Upper lobe of right lung (tissue), 1 donor: ENCODE measurements around the gene ADIRF. TPM values are rescaled to one million over a fixed set of nuclear protein-coding genes. Genes with fewer than 3 reads are reported as not detected.
"Not testable (repeated sequence)": the region's sequence is repeated elsewhere in the genome, so short reads cannot be mapped to it uniquely, and the experiment has no call there.

ENCODE experiments used
- ATAC-seq: fragments of 200-7000 bp; cut with Tn5 transposase; one replicate; pipeline ENCODE4 v1.9.1; 2020; ENCODE audit warnings: mild to moderate bottlenecking, moderate library complexity
- DNase-seq: peaks from one replicate; pipeline ENCODE4 v3.0.0-alpha.2; 2020
- H3K27ac ChIP-seq: fragments of 200-600 bp; one replicate; pipeline ENCODE4 v1.8.0; 2022
- H3K27me3 ChIP-seq: fragments of 200-600 bp; one replicate; pipeline ENCODE4 v1.8.0; 2022; ENCODE audit warnings: mild to moderate bottlenecking
- H3K36me3 ChIP-seq: fragments of 200-600 bp; one replicate; pipeline ENCODE4 v1.8.0; 2022
- H3K4me1 ChIP-seq: fragments of 200-600 bp; one replicate; pipeline ENCODE4 v1.8.0; 2022
- H3K4me3 ChIP-seq: fragments of 200-600 bp; one replicate; pipeline ENCODE4 v1.8.0; 2022; ENCODE audit warnings: mild to moderate bottlenecking
- H3K9me3 ChIP-seq: fragments of 200-600 bp; one replicate; pipeline ENCODE4 v1.8.0; 2022
- intact Hi-C: fragments of 100-400 bp; cut with DNase I; formaldehyde crosslinking; loops from one replicate; pipeline ENCODE4 v1.11.0; 2022
- long read RNA-seq: library from polyadenylated mRNA; unstranded; transcript quantifications from one replicate; pipeline ENCODE4 v2.0.0, GENCODE V29; 2021
- total RNA-seq: library from RNA; stranded (reverse); fragmentation: NEBNext Ultra II Directional; extraction: Animal tissue kit (Norgen Biotek cat#: 25700); gene quantifications from one replicate; pipeline ENCODE4 v1.2.1, GENCODE V29; 2021
- TF ChIP-seq, protein P1 (sequence below): fragments of 200-600 bp; IDR thresholded peaks from one replicate; pipeline ENCODE4 v1.8.0; 2022; ENCODE audit warnings: antibody characterized with exemption
- donor health status: DM: no; HTN: yes; CAD: no; lungs with severe emphysema.

The ADIRF gene
- total RNA-seq = 155 TPM
- long read RNA-seq, transcript ADIRF-201 (3 exons, 917 nt) = major isoform, 38 of 47 reads
- long read RNA-seq, partial matches to known transcripts = 0 of 47 reads
- long read RNA-seq, other reads (novel, unspliced or antisense) = 8 of 47 reads

DNA sequence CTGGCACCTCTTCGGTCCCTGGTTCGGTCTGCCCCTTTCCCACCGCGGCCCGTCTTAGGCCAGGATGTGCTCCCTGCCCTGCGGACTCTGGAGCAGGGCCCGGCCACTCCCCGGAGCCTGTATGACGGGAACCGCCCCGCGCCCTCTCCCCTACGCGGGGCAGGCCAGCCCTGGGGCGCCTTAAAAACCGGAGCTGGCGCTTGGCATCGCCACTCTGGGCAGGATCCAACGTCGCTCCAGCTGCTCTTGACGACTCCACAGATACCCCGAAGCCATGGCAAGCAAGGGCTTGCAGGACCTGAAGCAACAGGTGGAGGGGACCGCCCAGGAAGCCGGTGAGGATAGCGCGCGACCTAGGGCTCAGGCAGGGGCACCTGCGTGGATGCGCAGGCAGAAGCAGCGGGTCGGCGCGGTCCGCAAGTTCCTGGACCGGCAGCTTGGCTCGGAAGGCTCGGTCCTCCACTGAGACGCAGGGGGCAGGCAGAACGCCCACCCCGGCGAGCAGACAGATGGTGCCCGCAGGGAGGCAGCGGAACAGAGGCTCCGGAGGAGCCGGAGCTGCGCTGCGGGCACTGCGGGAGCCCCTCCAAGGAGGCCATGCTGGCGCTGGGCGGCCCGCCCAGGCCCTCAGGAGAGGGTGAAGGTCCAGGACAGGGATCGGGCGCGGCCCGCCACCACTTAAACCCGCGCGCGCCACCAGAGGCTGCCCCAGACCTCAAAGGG lies at the start of gene ADIRF:
ADIRF (plus strand) TSS at position 212 of the 723 bp plus-strand sequence; CDS start at position 275, 63 bp downstream.
- DNase-seq = peak; percentile 86
- Histone ChIP-seq H3K4me1 (peaks cover 44% of the 10 kb centered on the region), H3K9me3 (no peaks in the 10 kb centered on the region), H3K27me3 (no peaks in the 10 kb centered on the region), H3K27ac (peak within 1 kb of the TSS; percentile 97), H3K36me3 (no peaks in the 10 kb centered on the region), H3K4me3 (peak within 1 kb of the TSS; percentile 72)
- peak; percentile 46 for ATAC-seq
- intact Hi-C loops = no loop called here
- TF ChIP-seq, protein P1, sequence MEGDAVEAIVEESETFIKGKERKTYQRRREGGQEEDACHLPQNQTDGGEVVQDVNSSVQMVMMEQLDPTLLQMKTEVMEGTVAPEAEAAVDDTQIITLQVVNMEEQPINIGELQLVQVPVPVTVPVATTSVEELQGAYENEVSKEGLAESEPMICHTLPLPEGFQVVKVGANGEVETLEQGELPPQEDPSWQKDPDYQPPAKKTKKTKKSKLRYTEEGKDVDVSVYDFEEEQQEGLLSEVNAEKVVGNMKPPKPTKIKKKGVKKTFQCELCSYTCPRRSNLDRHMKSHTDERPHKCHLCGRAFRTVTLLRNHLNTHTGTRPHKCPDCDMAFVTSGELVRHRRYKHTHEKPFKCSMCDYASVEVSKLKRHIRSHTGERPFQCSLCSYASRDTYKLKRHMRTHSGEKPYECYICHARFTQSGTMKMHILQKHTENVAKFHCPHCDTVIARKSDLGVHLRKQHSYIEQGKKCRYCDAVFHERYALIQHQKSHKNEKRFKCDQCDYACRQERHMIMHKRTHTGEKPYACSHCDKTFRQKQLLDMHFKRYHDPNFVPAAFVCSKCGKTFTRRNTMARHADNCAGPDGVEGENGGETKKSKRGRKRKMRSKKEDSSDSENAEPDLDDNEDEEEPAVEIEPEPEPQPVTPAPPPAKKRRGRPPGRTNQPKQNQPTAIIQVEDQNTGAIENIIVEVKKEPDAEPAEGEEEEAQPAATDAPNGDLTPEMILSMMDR = no peak

DNA sequence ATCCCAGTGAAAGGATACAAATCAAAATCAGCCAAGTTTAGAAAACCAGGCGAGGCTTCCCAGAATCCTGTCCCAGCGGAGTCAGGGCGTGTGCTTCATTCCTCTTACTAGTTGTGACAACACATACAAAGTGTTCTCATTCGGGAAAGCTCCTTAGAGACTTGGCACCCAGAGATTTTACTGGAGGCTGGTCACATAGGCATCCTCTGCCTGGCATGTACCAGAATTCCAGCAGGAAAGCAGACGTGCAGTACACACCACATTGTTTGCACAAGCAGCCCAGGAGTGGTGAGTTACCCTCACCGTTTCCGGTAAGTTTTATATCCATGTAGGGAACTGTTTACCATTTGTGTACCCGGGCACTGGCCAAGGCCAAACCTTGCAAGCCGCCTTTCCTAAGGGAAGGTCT lies 45.7 kb upstream of the ADIRF start:
- TF ChIP-seq, protein P1 = no peak
- Histone ChIP-seq H3K36me3 (peaks cover 44% of the 10 kb centered on the region), H3K4me1 (no peaks in the 10 kb centered on the region), H3K9me3 (no peaks in the 10 kb centered on the region), H3K27me3 (no peaks in the 10 kb centered on the region), H3K4me3 (no peak overlapping the region), H3K27ac (no peak overlapping the region)
- ATAC-seq = peak; percentile 94
- intact Hi-C loops = no loop called here
- no peak for DNase-seq

DNA sequence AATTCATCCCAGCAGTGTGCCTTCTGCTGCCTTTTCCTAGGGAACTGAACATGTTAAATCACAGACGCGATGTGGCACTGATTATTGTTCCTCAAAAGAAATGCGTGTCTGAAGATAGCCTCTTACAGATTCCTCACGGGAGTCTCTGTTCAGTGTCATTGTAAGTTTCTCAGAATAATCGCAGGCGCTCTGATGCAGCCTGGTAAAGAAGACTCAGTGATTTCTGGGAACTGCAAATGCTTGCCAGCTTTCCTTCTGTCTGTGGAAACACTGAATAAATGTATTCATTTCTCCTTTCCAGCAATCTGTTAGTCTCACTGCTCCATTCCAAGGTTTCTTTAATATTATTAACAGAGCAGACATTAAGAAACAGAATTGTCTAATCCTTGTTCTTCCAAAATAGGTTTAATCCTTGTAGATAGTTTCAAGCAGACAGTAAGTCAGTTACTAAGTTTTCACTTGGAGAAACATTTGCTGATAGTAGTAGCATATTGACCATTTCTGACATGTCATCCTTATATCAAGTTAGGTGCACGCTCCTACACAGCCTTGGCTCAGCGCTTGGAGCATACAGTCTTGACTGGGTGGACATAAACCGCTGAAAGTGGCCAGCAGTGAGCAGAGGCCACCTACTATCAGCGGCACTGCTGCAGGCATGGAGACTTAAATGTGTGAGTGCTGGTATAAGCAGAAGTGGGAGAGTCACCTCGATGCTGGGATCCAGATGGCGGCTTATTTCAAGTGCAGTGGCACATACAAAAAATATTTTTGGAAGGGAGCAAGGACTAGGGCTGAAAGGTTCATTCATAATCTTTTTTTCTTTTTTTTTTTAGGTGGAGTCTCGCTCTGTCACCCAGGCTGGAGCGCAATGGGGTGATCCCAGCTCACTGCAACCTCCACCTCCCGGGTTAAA lies 38.6 kb upstream of the ADIRF start:
- Histone ChIP-seq H3K36me3 (peaks cover 26% of the 10 kb centered on the region), H3K27ac (no peak overlapping the region), H3K9me3 (no peaks in the 10 kb centered on the region), H3K27me3 (no peaks in the 10 kb centered on the region), H3K4me1 (no peaks in the 10 kb centered on the region), H3K4me3 (no peak overlapping the region)
- DNase-seq (no peak), ATAC-seq (no peak)
- TF ChIP-seq, protein P1 = no peak
- intact Hi-C loops = no loop called here

DNA sequence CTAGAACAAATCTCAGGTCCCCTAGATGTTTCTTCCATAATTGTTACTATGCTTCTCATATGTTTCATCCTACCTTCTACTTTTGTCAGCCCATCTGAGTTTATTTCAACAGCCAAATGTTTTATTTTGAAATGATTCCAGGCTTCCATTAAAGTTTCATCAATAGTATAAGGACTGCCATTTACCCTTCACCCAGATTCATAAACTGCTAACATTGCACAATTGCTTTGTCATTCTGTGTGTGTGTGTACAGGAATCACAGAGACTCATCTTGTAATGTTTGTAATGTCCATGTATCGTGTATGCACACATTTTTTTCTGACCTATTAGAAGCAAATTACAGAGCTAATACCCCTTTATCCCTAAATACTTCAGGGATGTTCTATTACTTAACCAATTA lies 36.4 kb upstream of the ADIRF start:
- Histone ChIP-seq H3K9me3 (no peaks in the 10 kb centered on the region), H3K4me3 (no peak overlapping the region), H3K27ac (no peak overlapping the region), H3K27me3 (no peaks in the 10 kb centered on the region), H3K4me1 (no peaks in the 10 kb centered on the region), H3K36me3 (peaks cover 26% of the 10 kb centered on the region)
- DNase-seq = no peak
- no peak for ATAC-seq
- intact Hi-C loops = no loop called here
- TF ChIP-seq, protein P1 = no peak

DNA sequence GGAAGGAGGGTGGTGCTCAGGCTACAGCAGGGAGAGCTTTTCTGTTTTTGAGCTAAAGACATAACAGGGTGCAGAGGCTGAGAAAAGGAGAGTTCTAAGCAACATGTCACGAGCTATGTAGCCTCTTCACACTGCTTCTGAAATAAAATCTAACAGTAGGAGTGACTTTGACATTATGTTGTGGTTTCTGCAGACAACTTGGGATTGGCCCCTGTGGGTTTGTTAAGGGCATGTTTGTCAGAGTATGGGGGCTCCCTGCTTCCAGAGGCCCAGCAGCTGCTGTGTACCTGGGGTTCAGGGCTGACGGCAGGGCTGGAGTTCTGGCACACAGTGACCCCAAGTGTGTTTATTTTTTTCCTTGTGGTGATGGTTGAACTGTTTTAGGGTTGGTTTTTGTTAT lies 35.6 kb upstream of the ADIRF start:
- Histone ChIP-seq H3K36me3 (peaks cover 32% of the 10 kb centered on the region), H3K27me3 (no peaks in the 10 kb centered on the region), H3K9me3 (no peaks in the 10 kb centered on the region), H3K4me1 (no peaks in the 10 kb centered on the region), H3K27ac (no peak overlapping the region), H3K4me3 (no peak overlapping the region)
- intact Hi-C loops = no loop called here
- TF ChIP-seq, protein P1 = no peak
- no peak for ATAC-seq
- DNase-seq = no peak

DNA sequence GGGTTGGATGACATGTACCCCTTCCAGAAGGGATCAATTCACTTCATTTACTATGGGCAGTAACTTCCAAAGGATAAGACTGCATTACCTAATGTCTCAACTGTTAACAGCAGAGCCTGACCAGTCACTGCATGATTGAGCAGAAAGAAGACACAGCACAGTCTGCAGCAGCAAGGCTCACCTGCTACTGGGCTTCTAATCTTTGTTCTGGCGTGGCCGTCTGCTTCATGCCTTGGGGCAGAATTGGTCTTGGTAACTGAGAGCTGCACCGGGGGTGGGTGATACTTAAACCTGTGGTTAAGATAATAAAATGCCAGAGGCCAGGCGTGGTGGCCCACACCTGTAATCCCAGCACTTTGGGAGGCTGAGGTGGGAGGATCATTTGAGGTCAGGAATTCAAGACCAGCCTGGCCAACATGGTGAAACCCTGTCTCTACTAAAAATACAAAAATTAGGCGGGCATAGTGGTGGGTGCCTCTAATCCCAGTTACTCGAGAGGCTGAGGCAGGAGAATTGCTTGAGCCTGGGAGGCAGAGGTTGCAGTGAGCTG lies 34.0 kb upstream of the ADIRF start:
- peaks cover 29% of the 10 kb centered on the region for H3K36me3 ChIP-seq
- intact Hi-C loops, H3K27ac ChIP-seq: not testable (repeated sequence)

More for the DNA sequence above, 34.0 kb upstream of the ADIRF start:
- not testable (repeated sequence) for H3K27me3 ChIP-seq, ATAC-seq, H3K9me3 ChIP-seq, H3K4me1 ChIP-seq, H3K4me3 ChIP-seq, DNase-seq
